Gastroesophageal sphincter (tissue), 3 donors: ENCODE measurements around the gene ZNF774.

Experiments used
- EP300 ChIP-seq: sonication (generic); formaldehyde crosslinking; IDR thresholded peaks from one replicate; pipeline ENCODE4 v1.6.1; 2017; ENCODE audit warnings: antibody characterized with exemption, mild to moderate bottlenecking
- POLR2AphosphoS5 ChIP-seq: sonication (generic); formaldehyde crosslinking; IDR thresholded peaks from one replicate; pipeline ENCODE4 v1.6.1; 2017; ENCODE audit warnings: antibody characterized with exemption
- TF ChIP-seq, protein P1 (sequence below), 4 experiments: fragments of 200-600 bp in 2 of 4; fragments of 450-650 bp in 2 of 4; sonication (generic) in 1 of 4; IDR thresholded peaks; one replicate each; pipeline ENCODE4 v1.5.1; 2017 to 2019; ENCODE audit warnings: antibody characterized with exemption in 4 of 4, mild to moderate bottlenecking in 2 of 4, moderate library complexity in 2 of 4

DNA sequence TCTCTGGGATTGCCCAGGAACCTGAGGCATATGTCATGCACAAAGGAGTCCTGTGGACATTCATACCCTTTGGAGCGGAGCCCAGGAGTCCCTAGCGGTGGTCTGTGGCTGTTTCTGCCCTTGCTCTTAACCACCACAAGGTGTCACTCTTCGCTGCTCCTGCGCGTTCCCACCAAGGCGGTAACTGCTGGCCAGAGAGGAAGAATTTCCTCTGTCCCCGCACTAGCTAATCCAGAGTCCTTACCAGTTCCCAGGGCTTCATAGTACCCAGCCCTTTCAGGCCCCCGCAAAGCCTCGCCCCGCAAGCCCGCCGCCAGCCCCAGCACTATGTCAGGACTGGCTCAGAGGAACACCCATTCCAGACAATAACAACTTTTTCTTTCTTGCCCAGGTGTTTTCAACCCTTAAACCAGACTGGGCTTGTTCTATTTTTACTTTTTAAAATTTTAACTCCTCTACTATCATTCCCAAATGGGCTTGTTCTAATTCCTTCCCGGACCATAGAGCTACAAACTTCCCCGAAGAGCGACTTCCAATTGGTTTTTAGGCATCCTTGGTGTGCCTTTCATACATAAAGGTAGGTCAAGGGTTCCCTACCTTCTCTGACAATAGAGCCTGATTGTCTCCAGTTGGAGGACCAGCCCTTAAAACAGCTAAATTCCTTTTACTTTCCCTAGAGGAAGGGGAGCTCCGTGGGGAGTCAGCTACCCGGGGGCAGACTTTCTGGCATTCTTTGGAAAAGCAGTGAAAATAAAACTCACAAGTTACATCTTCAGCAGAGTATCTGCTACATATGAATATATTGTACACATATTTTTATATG lies 31.8 kb upstream of the ZNF774 start:
- TF ChIP-seq, protein P1, sequence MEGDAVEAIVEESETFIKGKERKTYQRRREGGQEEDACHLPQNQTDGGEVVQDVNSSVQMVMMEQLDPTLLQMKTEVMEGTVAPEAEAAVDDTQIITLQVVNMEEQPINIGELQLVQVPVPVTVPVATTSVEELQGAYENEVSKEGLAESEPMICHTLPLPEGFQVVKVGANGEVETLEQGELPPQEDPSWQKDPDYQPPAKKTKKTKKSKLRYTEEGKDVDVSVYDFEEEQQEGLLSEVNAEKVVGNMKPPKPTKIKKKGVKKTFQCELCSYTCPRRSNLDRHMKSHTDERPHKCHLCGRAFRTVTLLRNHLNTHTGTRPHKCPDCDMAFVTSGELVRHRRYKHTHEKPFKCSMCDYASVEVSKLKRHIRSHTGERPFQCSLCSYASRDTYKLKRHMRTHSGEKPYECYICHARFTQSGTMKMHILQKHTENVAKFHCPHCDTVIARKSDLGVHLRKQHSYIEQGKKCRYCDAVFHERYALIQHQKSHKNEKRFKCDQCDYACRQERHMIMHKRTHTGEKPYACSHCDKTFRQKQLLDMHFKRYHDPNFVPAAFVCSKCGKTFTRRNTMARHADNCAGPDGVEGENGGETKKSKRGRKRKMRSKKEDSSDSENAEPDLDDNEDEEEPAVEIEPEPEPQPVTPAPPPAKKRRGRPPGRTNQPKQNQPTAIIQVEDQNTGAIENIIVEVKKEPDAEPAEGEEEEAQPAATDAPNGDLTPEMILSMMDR (IDR thresholded peaks at IDR 0.05): peak; percentile 93 to 99 (median 98)
- no peak for TF ChIP-seq EP300
- peak; percentile 58 for TF ChIP-seq POLR2AphosphoS5
